Raji (cell line): ENCODE results near the gene TMPRSS11A.

ENCODE experiments used
- POLR2A ChIP-seq: IDR thresholded peaks from 2 replicates; pipeline ENCODE4 v1.6.1; 2011; ENCODE audit warnings: low read depth, low read length, control low read depth; ENCODE audit not compliant: insufficient read depth

The TMPRSS11A gene

DNA sequence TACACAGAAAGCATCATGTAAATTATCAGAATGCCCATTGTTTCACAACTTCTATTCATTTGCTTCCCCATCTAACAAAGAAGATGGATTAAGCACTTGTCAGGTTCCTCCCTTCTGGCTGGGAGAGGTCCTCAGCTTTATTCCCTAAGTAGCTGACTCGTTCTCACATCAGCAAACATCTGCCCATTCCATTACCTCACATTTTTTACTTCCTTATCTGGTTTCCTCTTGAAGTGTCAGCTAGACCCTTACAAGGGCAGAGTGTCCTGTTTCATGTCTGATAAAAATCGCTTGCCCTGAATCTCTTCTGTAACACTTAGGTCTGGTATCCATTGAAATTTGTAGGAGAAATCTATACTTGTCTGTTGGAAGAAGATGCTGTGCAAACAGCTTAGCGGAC lies 34.7 kb downstream of the TMPRSS11A start:
- TF ChIP-seq POLR2A, result no peak

DNA sequence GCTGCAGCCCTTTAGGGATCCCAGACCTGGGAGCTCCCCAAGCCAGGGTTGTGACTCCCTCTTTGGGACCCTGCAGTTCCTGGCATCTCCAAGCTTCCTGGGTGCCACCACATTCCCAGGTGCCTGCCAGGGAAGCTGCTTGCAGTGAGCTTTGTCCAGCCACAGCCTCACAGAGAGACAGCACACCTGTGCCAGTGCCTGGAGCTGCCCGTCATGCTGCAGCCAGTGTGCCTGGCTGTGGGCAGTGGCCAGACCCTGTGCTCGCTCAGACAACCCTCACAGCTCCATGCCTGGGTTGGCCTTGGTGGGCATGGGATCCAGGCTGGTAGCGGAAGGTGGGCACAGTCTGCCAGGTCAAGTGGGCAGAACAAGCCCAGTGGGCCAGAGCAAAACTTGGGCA lies 36.0 kb downstream of the TMPRSS11A start:
- no peak for TF ChIP-seq POLR2A

GRCh38 chr4:67926485-67926884 lies 36.8 kb downstream of the TMPRSS11A start:
- TF ChIP-seq POLR2A, result no peak

- TF ChIP-seq POLR2A, result no peak
Observed at GRCh38 chr4:67922697-67923096, 40.6 kb downstream of the TMPRSS11A start.

DNA sequence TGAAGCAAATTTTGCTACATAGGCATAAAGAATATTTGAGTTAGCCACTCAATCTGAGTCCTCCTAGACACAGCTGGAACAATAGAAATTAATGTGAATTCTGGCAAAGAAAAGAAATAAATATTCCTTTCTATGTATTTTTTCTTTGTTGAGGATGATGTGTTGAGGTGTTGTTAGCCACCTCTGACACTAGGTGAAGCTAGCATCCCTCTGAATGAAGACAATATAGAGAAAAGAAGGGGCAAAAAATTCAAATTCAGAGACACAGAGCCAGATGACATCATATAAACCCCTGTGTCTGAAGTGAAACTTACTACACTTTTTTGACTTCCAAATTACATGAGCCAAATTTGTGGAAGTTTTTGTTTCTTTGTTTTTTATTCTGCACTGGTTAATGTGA lies 44.9 kb downstream of the TMPRSS11A start:
- TF ChIP-seq POLR2A, result no peak

GRCh38 chr4:67915400-67915966 lies 47.8 kb downstream of the TMPRSS11A start:
- TF ChIP-seq POLR2A, result no peak

- TF ChIP-seq POLR2A, result no peak
Observed at GRCh38 chr4:67912080-67912479, 51.2 kb downstream of the TMPRSS11A start.

DNA sequence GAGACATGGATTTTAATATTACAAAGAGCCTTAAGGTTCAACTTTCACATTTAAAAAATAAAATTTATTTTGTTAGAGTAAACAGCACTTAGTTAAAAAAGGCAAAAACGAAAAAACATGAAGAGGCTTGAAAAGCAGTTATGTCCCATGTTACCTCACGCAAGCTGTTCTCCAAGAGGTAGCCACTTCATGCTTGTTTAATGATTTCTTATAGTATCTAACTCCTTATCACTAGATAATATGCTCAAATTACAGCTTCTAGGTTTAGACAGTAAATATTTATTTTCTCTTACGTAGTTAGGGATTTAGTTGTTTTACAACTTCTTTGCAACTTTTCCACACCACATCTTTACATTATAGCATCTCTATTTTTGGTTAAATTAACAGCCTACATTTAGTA lies 51.7 kb downstream of the TMPRSS11A start:
- TF ChIP-seq POLR2A, result no peak

DNA sequence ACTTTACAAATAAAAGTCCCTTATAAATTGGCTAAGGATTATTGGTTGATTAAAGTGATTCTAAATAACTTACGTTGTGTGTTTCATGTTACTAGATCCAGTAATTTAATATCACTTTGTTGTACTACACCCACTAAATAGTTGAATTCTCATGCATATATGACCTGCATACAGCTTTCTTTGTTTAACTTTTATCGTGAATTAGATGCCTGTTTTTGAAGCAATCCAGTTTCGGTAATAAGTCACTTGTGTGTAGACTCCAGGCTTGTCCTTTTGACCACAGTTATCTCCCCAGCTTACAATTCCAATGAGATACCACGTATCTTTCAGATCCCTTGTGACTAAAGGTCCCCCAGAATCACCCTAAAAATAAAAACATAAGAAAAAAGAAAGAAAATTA lies 52.2 kb downstream of the TMPRSS11A start:
- TF ChIP-seq POLR2A, result no peak

GRCh38 chr4:67910585-67910905 lies 52.7 kb downstream of the TMPRSS11A start:
- TF ChIP-seq POLR2A, result no peak

- no peak for TF ChIP-seq POLR2A
Observed at GRCh38 chr4:67909905-67910584, 53.2 kb downstream of the TMPRSS11A start.

DNA sequence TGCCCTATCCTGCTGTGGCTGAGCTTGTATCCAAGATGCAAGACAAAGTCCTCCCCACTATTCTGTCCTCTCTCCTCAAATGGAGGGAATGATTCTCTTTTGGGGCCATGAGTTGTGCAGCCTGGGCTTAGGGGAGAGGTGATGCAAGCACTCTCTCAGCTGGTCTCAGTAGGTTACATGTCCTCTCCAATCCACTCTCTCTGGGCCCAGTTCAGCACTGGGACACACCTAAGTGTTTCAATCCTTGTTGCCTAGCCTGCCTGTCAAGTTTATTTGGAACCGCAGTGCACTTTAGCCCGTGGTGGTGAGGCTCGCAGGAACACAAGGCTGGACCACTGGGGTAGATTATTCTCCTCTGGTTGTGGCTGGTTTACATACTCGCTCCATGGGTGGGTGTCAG lies 55.6 kb downstream of the TMPRSS11A start:
- TF ChIP-seq POLR2A, result no peak

- TF ChIP-seq POLR2A, result no peak
Observed at GRCh38 chr4:67899096-67899495, 64.2 kb downstream of the TMPRSS11A start.

DNA sequence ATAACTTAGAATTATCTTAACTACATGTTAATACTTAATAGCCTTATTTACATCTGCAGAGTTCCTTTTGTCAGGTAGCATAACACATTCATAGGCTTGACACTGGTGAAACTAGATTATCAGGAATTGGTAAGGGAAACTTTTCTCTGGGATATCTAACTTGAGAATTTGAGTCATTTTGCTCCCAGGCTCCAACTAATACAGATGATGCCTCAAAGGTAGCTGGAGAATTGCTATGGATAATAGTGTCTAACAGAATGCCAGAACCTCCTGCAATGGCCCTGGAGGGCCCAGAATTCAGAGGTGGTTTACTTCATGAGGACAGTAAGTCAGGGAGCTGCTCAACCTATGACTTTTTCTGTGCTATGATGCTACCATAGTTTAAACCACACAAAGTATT lies 65.6 kb downstream of the TMPRSS11A start:
- TF ChIP-seq POLR2A, result no peak

DNA sequence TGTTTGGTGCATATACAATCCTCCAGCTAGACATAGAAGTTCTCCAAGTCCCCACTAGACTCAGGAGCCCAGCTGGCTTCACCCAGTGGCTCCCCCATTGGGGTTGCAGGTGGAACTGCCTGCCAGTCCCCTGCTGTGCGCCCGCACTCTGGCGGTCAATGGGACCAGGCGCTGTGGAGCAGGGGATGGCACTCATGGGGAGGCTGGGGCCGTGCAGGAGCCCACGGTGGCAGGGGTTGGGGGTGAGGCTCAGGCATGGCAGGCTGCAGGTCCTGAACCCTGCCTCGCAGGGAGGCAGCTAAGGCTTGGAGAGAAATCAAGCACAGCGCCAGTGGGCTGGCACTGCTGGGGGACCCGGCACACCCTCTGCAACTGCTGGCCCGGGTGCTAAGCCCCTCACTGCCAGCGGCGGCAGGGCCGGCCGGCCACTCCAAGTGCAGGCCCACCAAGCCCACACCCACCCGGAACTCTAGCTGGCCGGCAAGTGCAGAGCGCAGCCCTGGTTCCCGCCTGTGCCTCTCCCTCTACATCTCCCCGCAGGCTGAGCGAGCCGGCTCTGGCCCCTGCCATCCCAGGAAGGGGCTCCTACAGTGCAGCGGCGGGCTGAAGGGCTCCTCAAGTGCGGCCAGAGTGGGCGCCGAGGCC lies 66.8 kb downstream of the TMPRSS11A start:
- no peak for TF ChIP-seq POLR2A

- TF ChIP-seq POLR2A, result no peak
Observed at GRCh38 chr4:67894659-67895058, 68.6 kb downstream of the TMPRSS11A start.

DNA sequence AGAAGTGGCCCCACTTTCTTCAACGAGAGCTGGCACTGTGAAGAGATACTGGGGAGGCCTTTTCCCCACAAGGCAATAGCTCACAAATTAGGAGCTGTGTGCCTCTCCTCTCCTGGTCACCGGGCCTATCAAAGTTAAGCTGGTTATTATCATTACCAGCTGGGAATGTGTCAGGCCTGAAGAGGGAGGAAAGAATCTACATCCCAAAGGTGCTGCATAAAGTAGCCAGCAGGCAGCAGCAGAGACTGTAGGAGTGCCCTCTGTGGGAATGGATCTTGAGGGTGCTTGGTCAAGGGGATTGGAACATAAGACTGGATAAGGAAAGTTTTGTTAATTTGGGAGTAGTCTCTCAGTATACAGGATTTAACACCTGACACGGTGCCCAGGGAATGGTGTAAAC lies 70.4 kb downstream of the TMPRSS11A start:
- TF ChIP-seq POLR2A, result no peak
